ENCODE measurements around the gene BANF2.

GRCh38 chr20:17766226-17766625 is 66.5 kb downstream of the BANF2 start:
- TF ChIP-seq, protein P1, sequence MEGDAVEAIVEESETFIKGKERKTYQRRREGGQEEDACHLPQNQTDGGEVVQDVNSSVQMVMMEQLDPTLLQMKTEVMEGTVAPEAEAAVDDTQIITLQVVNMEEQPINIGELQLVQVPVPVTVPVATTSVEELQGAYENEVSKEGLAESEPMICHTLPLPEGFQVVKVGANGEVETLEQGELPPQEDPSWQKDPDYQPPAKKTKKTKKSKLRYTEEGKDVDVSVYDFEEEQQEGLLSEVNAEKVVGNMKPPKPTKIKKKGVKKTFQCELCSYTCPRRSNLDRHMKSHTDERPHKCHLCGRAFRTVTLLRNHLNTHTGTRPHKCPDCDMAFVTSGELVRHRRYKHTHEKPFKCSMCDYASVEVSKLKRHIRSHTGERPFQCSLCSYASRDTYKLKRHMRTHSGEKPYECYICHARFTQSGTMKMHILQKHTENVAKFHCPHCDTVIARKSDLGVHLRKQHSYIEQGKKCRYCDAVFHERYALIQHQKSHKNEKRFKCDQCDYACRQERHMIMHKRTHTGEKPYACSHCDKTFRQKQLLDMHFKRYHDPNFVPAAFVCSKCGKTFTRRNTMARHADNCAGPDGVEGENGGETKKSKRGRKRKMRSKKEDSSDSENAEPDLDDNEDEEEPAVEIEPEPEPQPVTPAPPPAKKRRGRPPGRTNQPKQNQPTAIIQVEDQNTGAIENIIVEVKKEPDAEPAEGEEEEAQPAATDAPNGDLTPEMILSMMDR (IDR thresholded peaks at IDR 0.05; ENCODE audit: low read length) = no peak
- TF ChIP-seq EZH2phosphoT487 (IDR thresholded peaks at IDR 0.05; ENCODE audit: low read length) = no peak
- no peak for TF ChIP-seq EZH2 (optimal IDR thresholded peaks at IDR 0.05; ENCODE audit: low read depth, low read length)
